Measurements from ENCODE around the gene TIMM44. TPM values are rescaled to one million over a fixed set of nuclear protein-coding genes. Genes with fewer than 3 reads are reported as not detected.

Gene TIMM44
- total RNA-seq, 1 experiment from 2014 or later = 72.8 TPM

- no peak overlapping the region for H2AFZ ChIP-seq
- H3K27ac ChIP-seq = no peak overlapping the region
- no peak overlapping the region for H3K4me3 ChIP-seq
- no peak for TF ChIP-seq EZH2 (IDR thresholded peaks at IDR 0.05; ENCODE audit: low read depth)
- TF ChIP-seq CTCF (conservative IDR thresholded peaks at IDR 0.05) = no peak
- BruUV-seq (replicated peaks) = no TSS peak
- no peaks in the 10 kb centered on the region for H3K27me3 ChIP-seq (ENCODE audit: insufficient read depth, low read depth)
- no peak overlapping the region for H3K4me2 ChIP-seq
- peaks cover 18% of the 10 kb centered on the region for H3K4me1 ChIP-seq (replicated peaks; ENCODE audit: insufficient read depth)
- no peaks in the 10 kb centered on the region for H3K9me2 ChIP-seq (ENCODE audit: insufficient read depth)
- intact Hi-C loops (cut with micrococcal nuclease; ENCODE audit: unreplicated experiment) = no loop called here
- H4K20me1 ChIP-seq (ENCODE audit: insufficient read depth) = peaks cover 70% of the 10 kb centered on the region
- peaks cover 2% of the 10 kb centered on the region; the same call in 1 of the 2 replicates for H3K36me3 ChIP-seq (ENCODE audit: low read depth)
- ChIA-PET POLR2A (ENCODE audit: unreplicated experiment) (no interaction called here), CTCF (no interaction called here)
- peaks cover 17% of the 10 kb centered on the region for H3F3A ChIP-seq (ENCODE audit: insufficient read depth, low read depth)
- H3K79me2 ChIP-seq (ENCODE audit: low read depth) = peaks cover 53% of the 10 kb centered on the region
- H3K9me3 ChIP-seq (ENCODE audit: insufficient read depth, low read depth) = no peaks in the 10 kb centered on the region
- no peak for DNase-seq
These were observed 39.2 kb upstream of the TIMM44 start for GRCh38 chr19:7982651-7983099.

- no peaks in the 10 kb centered on the region for H3K9me2 ChIP-seq (ENCODE audit: insufficient read depth)
- peaks cover 70% of the 10 kb centered on the region for H4K20me1 ChIP-seq (ENCODE audit: insufficient read depth)
- intact Hi-C loops (cut with micrococcal nuclease; ENCODE audit: unreplicated experiment) = no loop called here
- H3K36me3 ChIP-seq (ENCODE audit: low read depth) = 0 out of 2 replicates have a peak, but pooled peaks cover 2% of the 10 kb centered on the region
- BruUV-seq (replicated peaks) = no TSS peak
- no peak for DNase-seq
- no peaks in the 10 kb centered on the region for H3K9me3 ChIP-seq (ENCODE audit: insufficient read depth, low read depth)
- peaks cover 11% of the 10 kb centered on the region for H3F3A ChIP-seq (ENCODE audit: insufficient read depth, low read depth)
- no peak overlapping the region for H3K4me3 ChIP-seq
- peaks cover 12% of the 10 kb centered on the region for H3K4me1 ChIP-seq (replicated peaks; ENCODE audit: insufficient read depth)
- no peak overlapping the region for H2AFZ ChIP-seq
- TF ChIP-seq CTCF (conservative IDR thresholded peaks at IDR 0.05) (no peak), EZH2 (IDR thresholded peaks at IDR 0.05; ENCODE audit: low read depth) (no peak)
- no peak overlapping the region for H3K27ac ChIP-seq
- peaks cover 48% of the 10 kb centered on the region for H3K79me2 ChIP-seq (ENCODE audit: low read depth)
- ChIA-PET POLR2A (ENCODE audit: unreplicated experiment) (no interaction called here), CTCF (no interaction called here)
- no peak overlapping the region for H3K4me2 ChIP-seq
- H3K27me3 ChIP-seq (ENCODE audit: insufficient read depth, low read depth) = no peaks in the 10 kb centered on the region
These were observed 38.6 kb upstream of the TIMM44 start for GRCh38 chr19:7982103-7982502.

GRCh38 chr19:7981661-7982060, 38.2 kb upstream of the TIMM44 start:
- 0 out of 2 replicates have a peak, but pooled peaks cover 5% of the 10 kb centered on the region for H3K36me3 ChIP-seq (ENCODE audit: low read depth)
- peaks cover 8% of the 10 kb centered on the region for H3K4me1 ChIP-seq (replicated peaks; ENCODE audit: insufficient read depth)
- TF ChIP-seq EZH2 (IDR thresholded peaks at IDR 0.05; ENCODE audit: low read depth) = no peak
- TF ChIP-seq CTCF (conservative IDR thresholded peaks at IDR 0.05) = no peak
- H4K20me1 ChIP-seq (ENCODE audit: insufficient read depth) = peaks cover 69% of the 10 kb centered on the region
- H3K9me2 ChIP-seq (ENCODE audit: insufficient read depth) = no peaks in the 10 kb centered on the region
- no TSS peak for BruUV-seq (replicated peaks)
- CTCF ChIA-PET = no interaction called here
- no peak overlapping the region for H2AFZ ChIP-seq
- H3K4me3 ChIP-seq = no peak overlapping the region
- H3K79me2 ChIP-seq (ENCODE audit: low read depth) = peaks cover 46% of the 10 kb centered on the region
- no peaks in the 10 kb centered on the region for H3K9me3 ChIP-seq (ENCODE audit: insufficient read depth, low read depth)
- peaks cover 8% of the 10 kb centered on the region for H3F3A ChIP-seq (ENCODE audit: insufficient read depth, low read depth)
- intact Hi-C loops (cut with micrococcal nuclease; ENCODE audit: unreplicated experiment) = no loop called here
- no peak overlapping the region for H3K4me2 ChIP-seq
- POLR2A ChIA-PET (ENCODE audit: unreplicated experiment) = no interaction called here
- no peaks in the 10 kb centered on the region for H3K27me3 ChIP-seq (ENCODE audit: insufficient read depth, low read depth)
- H3K27ac ChIP-seq = no peak overlapping the region
- no peak for DNase-seq
